Activated CD4-positive, alpha-beta T cell treated with anti-CD3 and anti-CD28 coated beads, Interleukin-2, amount 50 U/mL, for 4 hours (primary cell): Measurements from ENCODE around the gene SLC1A2.
A peak's percentile ranks its signal among the peaks of the same experiment; 100 is the strongest.

ENCODE experiments used
- DNase-seq, 2 experiments: peaks; one replicate each; pipeline ENCODE4 v3.0.0-alpha.2; 2020

Gene SLC1A2

GRCh38 chr11:35214792-35215193 is 204.6 kb downstream of the SLC1A2 start:
- peak; percentile 38 to 41 for DNase-seq

GRCh38 chr11:35214226-35214770 is 205.1 kb downstream of the SLC1A2 start:
- DNase-seq = no peak

- DNase-seq = no peak
Observed at GRCh38 chr11:35211952-35212351, 207.4 kb downstream of the SLC1A2 start.

GRCh38 chr11:35210876-35211546 is 208.3 kb downstream of the SLC1A2 start:
- DNase-seq = no peak

GRCh38 chr11:35208795-35209194 is 210.6 kb downstream of the SLC1A2 start:
- DNase-seq = no peak

- no peak for DNase-seq
Observed at GRCh38 chr11:35207471-35208403, 211.6 kb downstream of the SLC1A2 start.

GRCh38 chr11:35206616-35207015 is 212.7 kb downstream of the SLC1A2 start:
- no peak for DNase-seq

- DNase-seq = no peak
Observed at GRCh38 chr11:35204614-35205013, 214.7 kb downstream of the SLC1A2 start.
